SK-N-SH (cell line): ENCODE data around the gene ZNF174. TPM values are rescaled to one million over a fixed set of nuclear protein-coding genes. Genes with fewer than 3 reads are reported as not detected.

ENCODE experiments used
- CTCF ChIA-PET: fragments of 300-600, 350-600 bp; formaldehyde crosslinking; extraction: SDS; loops from one replicate; lab custom pipeline; 2021; lab: Yijun Ruan, JAX
- POLR2A ChIA-PET: fragments of 350-600 bp; sonication (Branson Sonifier 250); formaldehyde crosslinking; extraction: SDS; loops from one replicate; lab custom pipeline; 2020; ENCODE audit warnings: antibody characterized with exemption, inconsistent platforms; lab: Yijun Ruan, JAX
- DNase-seq: peaks from one replicate; pipeline ENCODE4 v3.0.0; 2012
- H2AFZ ChIP-seq: fragments of 200-600 bp; sonication (generic); 2 replicates; pipeline ENCODE4 v1.8.1; 2016; ENCODE audit warnings: antibody characterized with exemption, mild to moderate bottlenecking, low read depth
- H3F3A ChIP-seq: fragments of 200-600 bp; sonication (generic); replicated peaks from 2 replicates; pipeline ENCODE3; 2016; ENCODE audit warnings: antibody characterized with exemption, mild to moderate bottlenecking; ENCODE audit not compliant: insufficient read depth
- H3K27ac ChIP-seq, 2 experiments: fragments of 200-500 bp in 1 of 2; fragments of 200-600 bp in 1 of 2; sonication (Bioruptor generic) in 1 of 2; sonication (generic), shearing (Covaris generic) in 1 of 2; 2 replicates each; pipeline versions ENCODE4 v1.5.1 to v1.6.1; 2014 to 2016; ENCODE audit warnings: low read depth in 2 of 2, inconsistent platforms in 1 of 2, low read length in 1 of 2, mild to moderate bottlenecking in 1 of 2, mixed read lengths in 1 of 2
- H3K27me3 ChIP-seq: fragments of 200-600 bp; sonication (generic), shearing (Covaris generic); 2 replicates; pipeline ENCODE4 v1.6.1; 2016; ENCODE audit warnings: mixed run types; ENCODE audit not compliant: insufficient read depth
- H3K36me3 ChIP-seq, 2 experiments: fragments of 200-500 bp in 1 of 2; fragments of 200-600 bp in 1 of 2; sonication (Bioruptor generic) in 1 of 2; sonication (generic) in 1 of 2; replicated peaks in 1 of 2; 2 replicates each; pipeline versions ENCODE3 to v1.5.1; 2014 to 2016; ENCODE audit warnings: low read length in 1 of 2, mild to moderate bottlenecking in 1 of 2; ENCODE audit not compliant: insufficient read depth in 2 of 2, control insufficient read depth in 1 of 2
- H3K4me1 ChIP-seq, 2 experiments: fragments of 200-500 bp in 1 of 2; fragments of 200-600 bp in 1 of 2; sonication (Bioruptor generic) in 1 of 2; sonication (generic), shearing (Covaris generic) in 1 of 2; 2 replicates each; pipeline versions ENCODE4 v1.5.1 to v1.6.1; 2014 to 2016; ENCODE audit warnings: low read depth in 1 of 2, low read length in 1 of 2, mixed run types in 1 of 2; ENCODE audit not compliant: insufficient read depth in 2 of 2, control insufficient read depth in 1 of 2
- H3K4me2 ChIP-seq: fragments of 200-600 bp; sonication (generic), shearing (Covaris generic); 2 replicates; pipeline ENCODE4 v1.6.1; 2017; ENCODE audit warnings: mixed run types
- H3K4me3 ChIP-seq, 2 experiments: fragments of 200-500 bp in 1 of 2; fragments of 200-600 bp in 1 of 2; sonication (Bioruptor generic) in 1 of 2; sonication (generic), shearing (Covaris generic) in 1 of 2; 2 replicates each; pipeline versions ENCODE4 v1.5.1 to v1.8.1; 2014 to 2016; ENCODE audit warnings: low read depth in 2 of 2, inconsistent platforms in 1 of 2, low read length in 1 of 2, mild to moderate bottlenecking in 1 of 2, mixed read lengths in 1 of 2, moderate library complexity in 1 of 2
- H3K79me2 ChIP-seq: fragments of 200-600 bp; sonication (generic); 2 replicates; pipeline ENCODE4 v1.8.1; 2017; ENCODE audit warnings: mild to moderate bottlenecking; ENCODE audit not compliant: insufficient read depth
- H3K9ac ChIP-seq: fragments of 200-600 bp; sonication (generic); 2 replicates; pipeline ENCODE4 v1.6.1; 2017; ENCODE audit warnings: mixed run types
- H3K9me2 ChIP-seq: fragments of 200-600 bp; sonication (generic); 2 replicates; pipeline ENCODE4 v1.6.1; 2017; ENCODE audit warnings: mixed run types
- H3K9me3 ChIP-seq: fragments of 200-600 bp; sonication (generic); 2 replicates; pipeline ENCODE4 v1.6.1; 2017; ENCODE audit warnings: mixed run types, mild to moderate bottlenecking, moderate library complexity
- H4K20me1 ChIP-seq: fragments of 200-600 bp; sonication (generic); 2 replicates; pipeline ENCODE4 v1.6.1; 2017; ENCODE audit warnings: mild to moderate bottlenecking, mixed run types; ENCODE audit not compliant: insufficient read depth
- CHD2 ChIP-seq: fragments of 150-350 bp; IDR thresholded peaks from 2 replicates; pipeline ENCODE4 v1.6.1; 2018; ENCODE audit warnings: low read length; ENCODE audit not compliant: partially characterized antibody
- ELF1 ChIP-seq: IDR thresholded peaks from 2 replicates; pipeline ENCODE4 v1.4.0; 2012
- EP300 ChIP-seq, 2 experiments: IDR thresholded peaks; 2 replicates each; pipeline versions ENCODE4 v1.4.0 to v1.6.1; 2012; ENCODE audit warnings: borderline replicate concordance in 1 of 2, low read depth in 1 of 2, low read length in 1 of 2
- EZH2phosphoT487 ChIP-seq: fragments of 200-600 bp; sonication (generic); IDR thresholded peaks from 2 replicates; pipeline ENCODE4 v1.6.1; 2017; ENCODE audit warnings: low read depth, mixed run types, mild to moderate bottlenecking, antibody characterized with exemption, moderate library complexity, borderline replicate concordance
- FOSL2 ChIP-seq: IDR thresholded peaks from 2 replicates; pipeline ENCODE4 v1.4.0; 2012; ENCODE audit warnings: low read depth, mild to moderate bottlenecking, moderate library complexity, borderline replicate concordance
- FOXM1 ChIP-seq: IDR thresholded peaks from 2 replicates; pipeline ENCODE4 v1.4.0; 2012; ENCODE audit warnings: low read depth, mild to moderate bottlenecking
- GABPA ChIP-seq: IDR thresholded peaks from 2 replicates; pipeline ENCODE4 v1.4.0; 2012; ENCODE audit warnings: low read depth, mild to moderate bottlenecking
- MAX ChIP-seq: IDR thresholded peaks from 2 replicates; pipeline ENCODE4 v1.4.0; 2012; ENCODE audit warnings: low read depth
- MXI1 ChIP-seq: IDR thresholded peaks from 2 replicates; pipeline ENCODE4 v1.6.1; 2012; ENCODE audit warnings: mild to moderate bottlenecking, low read depth, low read length, improper control_type of control experiment
- NFIC ChIP-seq: IDR thresholded peaks from 2 replicates; pipeline ENCODE4 v1.4.0; 2012; ENCODE audit warnings: borderline replicate concordance
- SIN3A ChIP-seq: IDR thresholded peaks from 2 replicates; pipeline ENCODE4 v1.6.1; 2012; ENCODE audit warnings: low read depth, mild to moderate bottlenecking, low read length, moderate library complexity, borderline replicate concordance
- SMC3 ChIP-seq: IDR thresholded peaks from 2 replicates; pipeline ENCODE4 v1.6.1; 2012; ENCODE audit warnings: low read depth, low read length, improper control_type of control experiment
- TEAD4 ChIP-seq: IDR thresholded peaks from 2 replicates; pipeline ENCODE4 v1.4.0; 2012; ENCODE audit warnings: mild to moderate bottlenecking, borderline replicate concordance; ENCODE audit not compliant: insufficient read depth
- USF1 ChIP-seq: IDR thresholded peaks from 2 replicates; pipeline ENCODE4 v1.4.0; 2012; ENCODE audit warnings: low read depth, borderline replicate concordance
- WGBS: methylation state at CpG from one replicate; pipeline ENCODE4 v1.1.6; 2017; ENCODE audit warnings: low lambda C conversion rate; 5-methylcytosine and 5-hydroxymethylcytosine counted together
- polyA plus RNA-seq, 3 experiments: library from polyadenylated mRNA; depleted of rRNA; stranded (reverse); fragments of >200 nt; gene quantifications; 2 replicates each; pipeline ENCODE4 v1.2.3, GENCODE V29; 2012

The ZNF174 gene
- polyA plus RNA-seq, 1 of the 3 experiments (the other 2 are of a cell fraction) = 10.5 TPM

GRCh38 chr16:3457434-3458252 lies 56.6 kb downstream of the ZNF174 start (continued):
- TF ChIP-seq MAX = peak; percentile 78; the same call in 1 of the 2 replicates
- TF ChIP-seq TEAD4 = no peak
- TF ChIP-seq GABPA = peak; percentile 79
- peak; percentile 98 for TF ChIP-seq CHD2
- no peak for TF ChIP-seq FOSL2
- TF ChIP-seq USF1 = peak; percentile 86
- TF ChIP-seq MXI1 = peak; percentile 62; the same call in 1 of the 2 replicates
- TF ChIP-seq SMC3 = no peak; the same call in 1 of the 2 replicates
- TF ChIP-seq EZH2phosphoT487 = no peak
- no peak for TF ChIP-seq FOXM1
- TF ChIP-seq EP300 (IDR thresholded peaks at IDR 0.05; ENCODE audit: borderline replicate concordance in 1 of 2, low read depth in 1 of 2, low read length in 1 of 2) = no peak
- TF ChIP-seq NFIC = no peak; the same call in 1 of the 2 replicates

GRCh38 chr16:3458278-3458851 lies 57.4 kb downstream of the ZNF174 start:
- Histone ChIP-seq H3K36me3 (no peaks in the 10 kb centered on the region), H3K4me3 (peak overlapping the region; percentile 69 to 81), H3K27me3 (no peaks in the 10 kb centered on the region), H3K4me1 (peaks cover 17 to 19% of the 10 kb centered on the region in 2 experiments; a peak in 3 of 4 replicates), H3K4me2 (peak overlapping the region; percentile 84), H4K20me1 (peaks cover 41% of the 10 kb centered on the region), H3K9ac (peak overlapping the region; percentile 90), H3K9me3 (no peaks in the 10 kb centered on the region), H3K9me2 (no peaks in the 10 kb centered on the region), H3K79me2 (peaks cover 52% of the 10 kb centered on the region), H2AFZ (no peak overlapping the region), H3F3A (no peaks in the 10 kb centered on the region), H3K27ac (peak overlapping the region; percentile 79 to 94)
- ChIA-PET POLR2A (no interaction called here), CTCF (interaction anchor here (0.6 to 1.6 kb wide), 2 partner anchors 20 to 326 kb away, joined by 3 read pairs; no protein-coding TSS in a partner anchor)
- 0% methylated on average over 14 of the region's 47 CpGs for WGBS
- DNase-seq = no peak
- TF ChIP-seq SIN3A = 0 out of 2 replicates have a peak, but pooled peaks have one; percentile 8
- 0 out of 2 replicates have a peak, but pooled peaks have one; percentile 36 for TF ChIP-seq MAX
- no peak for TF ChIP-seq TEAD4
- TF ChIP-seq ELF1 = peak; percentile 23; the same call in 1 of the 2 replicates
